Activated CD8-positive, alpha-beta memory T cell treated with anti-CD3 and anti-CD28 coated beads for 1 hour (primary cell): ENCODE data around the gene CACNA2D2.

Experiments
- DNase-seq, 2 donors: peaks; one replicate each; pipeline ENCODE4 v3.0.0-alpha.2; 2020; ENCODE audit warnings: low read depth in 1 of 2; ENCODE audit errors: extremely low read depth in 1 of 2

CACNA2D2 gene

DNA sequence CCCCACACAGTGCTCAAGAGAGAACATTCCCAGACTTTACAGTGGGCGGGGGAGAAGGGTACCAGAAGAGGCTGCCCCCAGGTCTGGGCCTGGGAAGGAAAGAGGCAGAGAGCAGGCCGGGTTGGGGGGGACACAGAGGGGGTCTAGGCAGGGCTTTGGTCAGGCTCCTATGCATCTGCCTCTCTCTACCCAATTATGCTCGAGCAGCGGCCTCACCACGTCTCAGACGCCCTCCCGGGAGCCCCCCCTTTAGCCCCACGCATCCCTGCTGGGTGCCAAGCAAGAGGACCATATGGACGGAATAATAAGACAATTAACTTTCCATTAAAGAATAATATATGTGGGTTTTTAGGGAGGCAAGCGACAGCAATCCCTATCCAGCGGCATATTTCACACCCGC is 32.8 kb downstream of the CACNA2D2 start:
- DNase-seq: no peak

DNA sequence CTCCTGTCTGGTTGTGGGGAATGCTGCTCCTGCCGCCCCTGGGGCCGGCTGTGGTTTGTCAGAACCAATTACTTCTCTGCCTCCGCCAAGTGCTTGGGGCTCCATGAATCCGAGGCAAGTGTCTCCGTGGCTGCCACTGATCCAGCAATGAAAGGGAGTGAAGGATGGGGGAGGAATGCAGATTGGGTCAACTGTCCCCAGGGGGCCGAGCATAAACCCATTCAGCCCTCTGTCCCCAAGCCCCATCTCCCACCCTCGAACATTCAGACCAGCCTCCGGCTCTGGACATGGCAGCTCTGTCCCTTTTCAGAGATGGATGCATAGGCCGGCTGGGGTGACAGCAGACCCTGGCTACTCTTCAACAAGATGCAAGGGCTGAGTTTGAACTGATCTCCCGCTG is 35.5 kb downstream of the CACNA2D2 start:
- no peak for DNase-seq

DNA sequence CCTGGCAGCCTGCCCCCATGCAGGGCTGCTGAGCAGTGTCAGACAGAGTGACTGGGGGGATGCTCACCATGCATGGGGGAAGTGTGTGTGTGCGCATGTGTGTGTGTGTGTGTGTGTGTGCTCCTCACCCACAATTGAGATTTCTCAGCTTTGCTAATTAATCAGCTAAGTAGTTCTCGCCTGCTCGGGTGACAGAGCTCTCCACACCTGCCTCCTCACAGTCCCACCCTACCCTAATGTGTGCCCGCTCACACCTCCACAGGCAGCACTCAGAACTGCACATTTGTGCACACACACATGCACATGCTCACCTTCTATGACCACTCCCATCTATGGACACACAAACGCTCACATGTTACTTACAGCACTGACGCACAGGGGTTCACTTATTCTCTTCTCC is 37.3 kb downstream of the CACNA2D2 start:
- DNase-seq: no peak

DNA sequence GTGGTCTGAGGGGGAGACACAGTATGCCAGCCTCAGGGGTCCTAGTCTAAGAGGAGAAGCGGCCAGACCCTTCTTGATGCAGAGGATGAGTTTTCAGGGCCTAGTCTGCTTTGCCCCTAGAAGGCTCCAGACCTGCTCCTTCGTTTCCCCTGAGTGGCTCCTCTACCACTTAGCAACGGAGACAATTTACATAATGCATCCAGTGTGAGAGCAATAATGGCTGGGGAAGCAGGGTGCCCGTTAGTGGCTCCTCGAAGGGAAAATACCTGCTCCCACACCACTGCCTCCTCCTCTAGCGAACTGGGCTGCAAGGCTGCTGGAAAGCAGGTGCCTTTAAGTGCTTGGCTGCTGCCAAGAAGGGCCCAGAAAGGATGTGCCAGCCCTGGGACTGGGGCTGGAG is 38.9 kb downstream of the CACNA2D2 start:
- DNase-seq: no peak

DNA sequence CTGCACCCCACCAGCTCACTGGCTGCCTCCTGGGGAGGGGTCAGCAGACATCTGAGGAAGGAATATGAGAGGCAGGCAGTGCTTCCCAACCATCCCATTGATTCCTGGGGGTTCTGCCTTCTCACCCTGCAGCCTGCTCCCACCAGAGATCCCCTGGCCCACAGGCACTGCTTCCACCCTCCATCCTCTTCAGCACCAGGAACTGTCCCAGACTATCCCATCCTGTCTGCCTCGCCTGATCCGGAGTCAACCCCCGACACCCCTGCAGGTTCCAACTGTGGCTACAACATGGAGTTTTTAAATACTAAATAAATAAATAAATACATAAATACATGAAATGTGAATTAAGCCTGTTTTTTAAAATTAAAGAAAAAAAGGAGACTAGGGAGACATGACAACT is 43.6 kb downstream of the CACNA2D2 start:
- DNase-seq: no peak

DNA sequence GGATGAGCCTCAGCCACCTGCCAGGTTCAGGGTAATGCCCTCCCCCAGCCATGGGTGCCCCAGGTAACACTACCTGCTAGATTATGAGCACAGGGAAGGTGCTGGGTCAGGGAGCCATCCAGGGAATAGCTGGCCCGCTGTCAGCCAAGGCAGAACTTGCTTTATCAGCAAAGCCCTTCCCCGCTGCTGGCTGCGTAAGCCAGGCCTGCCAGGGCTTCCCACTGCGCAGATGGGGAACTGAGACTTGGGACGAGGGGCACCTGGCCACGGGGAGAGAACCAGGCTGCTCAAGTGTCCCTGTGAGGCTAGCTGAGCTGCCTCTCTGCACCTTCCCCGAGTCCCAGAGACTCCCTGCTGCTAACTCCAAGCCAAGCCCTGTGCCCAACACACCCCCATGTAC is 45.4 kb downstream of the CACNA2D2 start:
- no peak for DNase-seq

DNA sequence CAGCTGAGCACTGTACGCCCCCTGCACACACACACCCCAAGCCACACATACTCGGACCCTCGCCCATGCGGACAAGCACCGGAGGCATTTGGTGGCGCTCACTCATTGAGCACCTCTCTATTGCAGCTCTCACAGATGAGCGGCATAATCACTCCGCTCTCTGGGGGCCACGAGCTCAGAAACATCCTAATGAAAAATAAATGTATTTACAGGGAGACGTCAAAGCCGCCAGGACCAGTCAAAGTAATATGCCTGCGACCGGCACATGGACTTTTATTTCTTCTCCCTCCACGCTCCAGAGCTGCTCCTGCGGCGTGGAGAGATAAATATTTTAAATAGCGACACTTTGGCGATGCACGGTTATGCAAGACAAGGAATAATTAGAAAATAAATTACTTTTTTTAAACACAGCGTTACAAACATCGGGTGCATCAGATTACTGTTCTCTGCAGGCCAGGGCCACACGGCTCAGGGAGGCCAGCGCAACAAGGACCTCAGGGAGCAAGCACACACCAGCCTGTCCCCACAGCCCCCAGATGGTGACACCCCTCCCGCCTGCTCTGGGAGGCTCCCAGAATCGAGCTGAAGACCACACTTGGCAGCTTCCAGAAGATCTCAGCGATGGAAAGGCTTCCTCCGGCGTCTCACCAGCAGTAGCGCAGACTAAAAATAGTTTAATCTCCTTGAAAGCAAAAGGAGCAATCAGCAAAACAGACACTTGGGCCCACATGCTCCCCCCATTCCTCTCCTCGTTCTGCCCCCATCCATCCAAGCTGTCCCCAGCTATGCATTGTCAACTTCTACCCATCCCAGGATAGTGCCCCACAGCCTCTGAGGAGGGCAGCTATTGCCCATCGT is 48.0 kb downstream of the CACNA2D2 start:
- DNase-seq: no peak

DNA sequence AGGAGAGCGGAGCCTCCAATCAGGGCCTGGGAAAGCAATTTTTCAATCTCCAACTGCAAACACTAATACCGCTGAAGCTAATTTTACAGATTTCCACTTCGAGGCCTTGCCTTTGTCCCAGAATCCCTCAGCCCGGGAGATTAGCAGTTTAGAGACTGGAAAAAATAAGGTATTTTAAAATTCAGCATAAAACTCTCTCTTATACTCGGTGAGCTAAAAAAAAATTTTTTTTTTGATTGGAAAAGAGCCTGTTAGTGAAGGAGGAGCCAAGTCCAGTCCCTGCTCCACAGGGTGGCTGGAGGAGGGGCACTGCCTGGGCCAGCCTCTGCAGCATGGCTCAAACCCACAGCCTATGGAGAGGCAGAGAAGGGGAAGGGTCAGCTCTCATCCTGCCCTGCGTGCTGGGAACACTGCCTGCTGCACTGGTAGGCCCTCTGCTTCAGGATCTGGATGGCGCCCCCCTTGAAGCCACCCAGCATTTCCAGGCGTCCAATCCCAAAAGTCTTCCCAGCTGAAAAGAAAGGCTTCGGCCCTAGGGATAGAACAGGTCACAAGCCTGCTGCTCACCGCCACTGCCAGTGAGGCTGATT is 48.9 kb downstream of the CACNA2D2 start:
- no peak for DNase-seq

DNA sequence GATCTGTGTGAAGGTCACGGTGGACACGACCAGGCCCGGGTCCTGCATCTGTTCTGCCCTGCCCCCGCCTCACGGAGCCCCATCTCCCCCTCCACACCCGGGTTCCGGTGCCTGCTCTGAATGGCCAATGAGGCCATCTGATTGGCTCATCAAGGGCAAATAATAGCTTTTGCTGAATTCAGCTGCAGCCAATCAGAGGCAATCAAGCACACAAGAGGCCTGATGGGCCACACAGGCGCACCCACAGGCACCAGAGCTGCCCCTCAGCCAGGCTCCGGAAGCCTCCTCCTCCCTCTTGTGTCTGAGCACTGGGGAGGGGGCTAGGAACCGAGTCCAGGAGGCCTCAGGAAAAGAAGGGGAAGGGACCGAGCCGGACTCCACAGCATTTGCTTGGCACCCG is 49.5 kb downstream of the CACNA2D2 start:
- DNase-seq: no peak

DNA sequence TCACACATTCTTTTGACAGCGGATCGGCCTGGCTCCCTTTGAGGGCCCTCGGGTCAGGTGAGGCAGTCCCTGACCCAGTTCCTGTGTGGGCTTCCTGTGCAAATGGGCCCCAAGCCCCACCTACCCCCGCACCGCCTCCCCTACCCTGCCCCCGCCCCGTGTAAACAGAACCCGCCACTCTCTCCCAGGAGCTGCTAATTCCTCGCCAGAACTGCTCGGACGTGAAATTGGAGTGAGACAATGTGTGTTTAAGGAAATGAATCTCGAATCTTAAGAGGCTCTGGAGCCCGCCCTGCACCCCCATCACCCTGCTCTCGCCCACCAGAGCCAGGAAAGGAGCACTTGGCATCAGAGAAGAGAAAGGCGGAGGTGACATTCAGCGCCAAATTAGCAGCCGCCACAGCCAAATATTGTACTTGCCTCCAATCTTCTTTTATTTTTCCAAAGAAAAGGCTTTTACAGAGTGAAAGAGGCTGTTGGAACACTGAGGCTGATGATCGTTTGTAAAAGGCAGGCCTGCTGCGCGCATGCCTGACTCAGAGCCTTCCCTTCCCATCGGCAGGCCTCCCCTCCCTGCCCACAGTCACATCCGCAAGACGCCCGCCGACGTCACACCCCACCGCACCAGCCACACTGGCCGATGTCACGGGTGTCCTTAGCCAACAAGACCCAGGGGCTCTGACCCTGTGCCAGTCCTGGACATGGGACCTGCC is 53.1 kb downstream of the CACNA2D2 start:
- DNase-seq: peak; percentile 27 to 52

DNA sequence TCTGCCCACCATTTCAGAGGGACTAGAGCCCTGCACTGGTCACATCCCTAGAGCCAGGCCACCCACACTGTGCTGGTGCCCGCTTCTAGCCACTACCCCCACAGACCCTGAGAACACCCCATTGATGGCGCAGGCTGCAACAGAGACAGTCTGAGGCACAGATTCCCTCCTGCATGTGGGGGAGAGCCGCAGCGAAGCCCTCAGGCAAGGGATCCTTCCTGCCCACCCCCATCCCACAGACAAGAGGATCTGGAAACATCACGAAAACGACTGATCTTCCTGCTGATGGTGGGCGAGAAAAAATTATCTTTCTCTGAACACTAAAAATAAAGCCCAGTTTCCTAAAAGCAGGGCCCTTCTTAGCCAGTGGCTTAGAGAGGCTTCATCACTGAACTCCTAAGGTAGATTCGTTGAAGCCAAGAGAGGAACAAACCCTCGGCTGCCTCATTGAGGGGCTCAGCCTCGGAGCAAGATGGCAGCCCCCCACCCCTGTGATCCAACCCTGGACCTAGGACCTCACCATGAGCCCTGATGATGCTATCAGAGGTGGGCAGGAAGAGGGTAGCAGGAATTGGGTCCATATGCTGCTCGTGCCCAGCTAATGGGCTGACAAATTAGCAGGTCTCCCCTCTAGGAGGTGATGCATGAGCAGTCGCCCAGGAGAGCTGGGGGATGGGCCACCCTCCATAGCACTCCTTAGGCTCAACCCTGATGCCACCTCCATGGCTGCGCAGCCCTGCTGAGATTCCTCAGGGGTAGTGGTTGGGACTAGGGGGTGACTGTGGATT is 54.5 kb downstream of the CACNA2D2 start:
- DNase-seq: no peak

DNA sequence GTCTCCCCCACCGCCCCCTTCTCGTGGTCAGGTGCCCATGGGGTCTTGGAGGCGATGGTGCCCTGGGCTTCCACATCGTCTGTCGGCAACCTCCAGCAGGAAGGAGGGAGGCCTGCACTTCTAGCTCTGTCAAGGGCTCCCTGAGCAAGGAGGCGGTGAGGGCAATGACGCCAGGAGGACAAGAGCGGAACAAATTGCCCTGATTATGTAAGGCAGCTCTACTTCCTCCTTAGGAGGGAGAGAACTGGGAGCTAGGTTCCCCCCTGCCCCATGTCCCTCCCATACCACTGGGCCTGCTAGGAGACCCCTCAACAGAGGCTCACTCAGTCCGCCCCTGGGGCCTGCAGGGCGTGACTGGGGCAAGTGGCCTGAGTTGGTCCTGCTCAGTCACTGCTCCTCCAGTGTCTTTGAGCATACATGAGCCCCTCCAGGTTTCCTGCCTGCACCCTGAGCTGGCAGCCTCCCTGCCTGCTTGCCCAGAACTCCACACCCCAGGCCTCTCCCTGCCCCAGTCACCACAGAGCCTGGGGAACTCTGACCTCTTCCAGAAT is 56.1 kb downstream of the CACNA2D2 start:
- DNase-seq: no peak

DNA sequence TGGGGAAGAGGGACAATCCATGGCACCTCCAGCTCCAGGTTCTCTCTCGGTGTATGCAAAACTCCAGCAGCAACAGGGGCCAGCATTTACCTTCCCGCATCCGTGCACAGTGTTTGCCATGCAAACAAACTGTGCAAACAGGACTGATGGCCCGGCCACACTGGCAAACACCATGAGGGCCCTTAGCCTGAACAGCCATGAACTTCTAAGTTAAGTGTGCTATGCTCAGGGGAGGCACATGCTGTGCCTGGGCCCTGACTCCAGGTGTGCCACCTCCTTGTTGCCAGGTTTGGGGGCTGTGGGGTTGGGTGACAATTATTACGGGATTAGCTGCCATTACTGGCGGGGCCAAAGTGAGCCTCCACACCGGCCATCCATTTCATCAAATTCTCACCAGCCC is 57.5 kb downstream of the CACNA2D2 start:
- DNase-seq: no peak

DNA sequence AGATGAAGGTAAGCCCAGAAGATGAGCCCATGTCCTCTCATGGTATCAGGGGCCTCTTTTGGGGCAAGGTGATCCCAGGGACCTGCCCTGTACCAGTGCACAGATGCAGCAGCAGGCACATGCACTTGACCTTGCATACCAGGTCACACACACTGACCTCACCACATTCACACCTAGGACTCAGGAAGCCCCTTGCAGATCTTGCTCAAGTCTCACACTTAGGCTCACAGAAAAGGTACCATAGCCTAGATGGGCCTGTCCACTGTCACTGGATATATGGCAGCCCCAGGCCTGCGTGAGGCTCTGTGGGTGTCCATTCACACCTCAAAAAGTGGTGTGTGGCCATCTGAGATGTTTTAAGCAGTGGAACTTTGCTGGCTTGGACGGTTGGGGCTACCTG is 58.7 kb downstream of the CACNA2D2 start:
- no peak for DNase-seq

DNA sequence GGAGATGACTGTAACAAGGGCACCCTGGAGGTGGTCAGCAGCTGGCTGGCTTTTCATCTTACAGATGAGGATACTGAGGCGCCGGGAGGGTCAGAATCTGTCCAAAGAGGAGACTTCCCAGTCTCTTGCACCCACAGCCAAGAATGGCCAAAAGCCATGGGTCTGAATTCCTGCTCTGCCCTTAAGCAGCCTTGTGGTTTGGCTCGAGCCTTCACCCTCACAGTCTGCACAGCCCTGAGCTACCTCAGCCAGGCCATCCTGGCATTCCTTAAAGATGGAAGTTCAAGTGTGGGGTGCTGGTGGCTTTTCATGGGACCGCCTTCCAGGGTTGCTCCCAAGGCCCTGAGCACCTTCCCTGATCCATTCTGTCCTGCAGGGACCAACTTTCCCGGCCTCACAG is 59.2 kb downstream of the CACNA2D2 start:
- DNase-seq: no peak

DNA sequence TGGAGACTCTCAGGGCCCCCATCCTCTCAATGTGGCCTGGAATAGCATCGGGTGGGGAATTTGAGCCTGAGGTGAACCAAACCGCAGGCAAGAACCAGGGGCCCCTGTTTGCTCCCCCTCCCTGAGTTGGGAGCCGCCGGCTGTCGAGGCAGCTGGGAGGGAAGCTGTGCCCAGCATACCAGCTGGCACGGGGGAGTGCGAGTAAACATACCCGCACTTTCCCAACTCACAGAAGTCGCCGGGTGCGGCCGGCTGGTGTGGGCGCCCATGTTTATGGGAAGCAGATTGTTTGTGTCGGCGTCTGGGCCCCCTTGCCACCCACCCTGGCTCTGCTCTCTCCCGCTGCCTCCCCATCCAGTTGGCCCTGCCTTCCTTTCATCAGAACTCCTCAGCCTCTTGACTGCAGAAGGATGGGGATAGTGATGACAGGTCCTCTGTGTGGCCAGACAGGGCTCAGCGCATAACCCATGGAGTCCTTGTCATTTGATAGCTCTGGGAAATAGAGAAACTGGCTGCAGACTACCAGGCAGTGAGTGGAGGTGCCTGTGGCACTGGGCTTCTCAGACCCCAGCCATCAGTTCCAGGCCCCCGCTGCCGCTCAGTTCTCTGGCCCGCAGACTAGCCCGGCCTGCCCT is 60.4 kb downstream of the CACNA2D2 start:
- no peak for DNase-seq

DNA sequence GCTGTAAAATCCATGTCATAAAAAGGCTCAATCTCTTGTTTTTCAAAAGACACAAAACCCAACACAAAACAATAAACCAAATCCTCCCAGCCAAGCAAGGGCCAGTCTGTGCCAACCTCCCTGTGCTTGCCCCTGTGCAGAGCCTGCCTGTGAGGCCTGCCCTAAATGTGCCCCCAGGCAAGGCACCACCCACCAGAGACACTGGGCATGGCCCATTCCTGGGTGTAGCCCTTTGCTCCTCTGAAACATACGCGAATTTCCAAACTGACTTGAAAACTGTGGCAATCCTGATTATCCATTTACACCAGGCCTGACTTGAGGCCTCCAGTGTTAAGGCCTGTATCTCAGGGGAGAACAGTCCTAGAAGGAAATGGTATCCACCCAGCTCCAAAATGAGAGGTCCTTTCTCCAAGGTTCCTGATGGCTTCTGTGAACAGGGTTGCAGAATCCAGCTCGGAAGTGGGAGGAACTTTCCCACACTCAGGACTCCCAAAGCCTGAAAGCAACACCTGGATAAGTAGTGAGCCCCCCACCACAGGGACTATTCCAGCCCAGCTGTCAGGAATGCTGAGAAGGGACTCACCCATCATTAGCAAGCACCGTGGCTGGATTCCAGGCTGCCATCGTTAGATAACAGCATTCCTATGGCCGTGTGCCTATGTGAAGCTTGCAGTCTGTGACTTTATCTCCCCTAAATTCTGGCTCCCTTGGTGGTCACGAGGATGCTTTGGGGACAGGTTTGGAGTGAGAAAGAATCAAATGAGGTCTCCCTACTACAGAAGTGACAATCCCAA is 61.8 kb downstream of the CACNA2D2 start:
- no peak for DNase-seq

DNA sequence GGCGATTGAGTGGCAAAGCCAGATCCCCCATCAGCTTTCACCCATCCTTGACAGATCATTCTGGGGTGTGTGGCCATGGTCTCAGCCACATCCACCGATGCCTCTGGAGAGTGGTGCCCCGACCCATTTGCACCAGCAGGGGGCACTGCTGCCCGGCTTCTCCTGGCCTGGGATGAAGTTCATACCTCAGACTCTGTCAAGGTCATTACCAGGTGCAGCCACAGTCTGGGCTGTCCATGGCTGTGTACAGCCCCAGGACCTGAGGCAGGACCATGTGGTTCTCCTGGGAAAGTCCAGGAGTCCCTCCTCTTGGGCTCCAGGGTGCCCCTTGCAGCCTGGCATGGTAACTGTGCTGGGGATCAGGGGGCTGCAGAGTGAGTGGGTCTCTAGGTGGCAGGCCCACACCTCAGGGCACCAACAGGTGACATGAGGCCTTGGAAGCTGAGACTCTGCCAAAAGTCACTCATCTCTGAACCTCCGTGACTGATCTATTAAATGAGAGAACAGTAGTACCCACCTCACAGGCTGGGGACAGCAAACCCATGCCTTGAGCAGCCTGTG is 67.2 kb downstream of the CACNA2D2 start:
- DNase-seq: peak; percentile 33 to 64

DNA sequence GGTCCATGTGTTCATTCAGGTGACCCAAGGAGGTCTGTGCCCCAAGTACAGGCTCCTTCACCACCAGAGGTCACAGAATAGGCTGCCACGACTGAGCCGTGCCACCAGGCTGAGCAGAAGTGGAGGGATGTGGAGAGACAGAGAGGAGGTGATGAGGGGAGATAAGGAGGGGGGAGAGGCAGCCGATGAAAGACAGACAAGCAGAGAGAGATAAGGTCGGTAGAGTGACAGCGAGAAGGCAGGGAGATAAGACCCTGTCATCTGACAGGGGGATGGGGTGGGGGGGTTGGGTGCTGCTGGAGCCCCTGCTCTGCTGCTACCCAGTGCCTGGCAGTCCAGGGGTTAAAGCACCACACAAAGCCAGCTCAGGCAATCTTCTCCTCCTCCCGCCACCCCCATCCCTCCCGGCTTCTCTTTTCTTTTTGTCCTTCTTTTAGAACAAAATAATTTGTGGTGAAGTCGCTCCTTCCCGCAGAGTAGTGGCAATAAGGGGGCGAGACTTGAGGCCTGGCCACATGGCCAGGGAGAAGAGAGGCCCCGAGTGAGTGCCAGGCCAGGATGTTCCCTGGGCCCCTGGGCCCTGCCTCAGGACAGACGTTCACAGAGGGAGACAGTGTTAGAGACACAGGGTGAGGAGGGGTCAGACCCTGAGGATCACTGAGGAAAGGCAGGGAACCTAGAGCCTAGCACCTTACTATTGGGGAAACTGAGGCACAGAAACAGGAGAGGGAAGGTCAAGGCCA is 67.9 kb downstream of the CACNA2D2 start:
- no peak for DNase-seq
